ENCODE data around the gene MYCL. TPM values are rescaled to one million over a fixed set of nuclear protein-coding genes. Genes with fewer than 3 reads are reported as not detected.
"Not testable (repeated sequence)": the region's sequence is repeated elsewhere in the genome, so short reads cannot be mapped to it uniquely, and the experiment has no call there.

Gene MYCL
- total RNA-seq, 1 donor from 2014 or later: 0.44 TPM

- Histone ChIP-seq H3K27ac (replicated peaks) (peak overlapping the region; percentile 81), H3K9me3 (replicated peaks) (no peaks in the 10 kb centered on the region), H3K4me3 (no peak overlapping the region), H3K36me3 (no peaks in the 10 kb centered on the region), H3K4me1 (peaks cover 85% of the 10 kb centered on the region), H3K27me3 (ENCODE audit: low read depth) (no peaks in the 10 kb centered on the region)
- intact Hi-C loops (cut with micrococcal nuclease): no loop called here
- no peak for DNase-seq
- TF ChIP-seq CTCF (IDR thresholded peaks at IDR 0.05; ENCODE audit: borderline replicate concordance): no peak
Observed at GRCh38 chr1:39877980-39878956, 23.4 kb downstream of the MYCL start.

- Histone ChIP-seq H3K36me3 (no peaks in the 10 kb centered on the region), H3K27ac (replicated peaks) (peak overlapping the region; percentile 81), H3K4me1 (peaks cover 81% of the 10 kb centered on the region), H3K27me3 (ENCODE audit: low read depth) (no peaks in the 10 kb centered on the region), H3K9me3 (replicated peaks) (no peaks in the 10 kb centered on the region), H3K4me3 (no peak overlapping the region)
- DNase-seq: no peak
- intact Hi-C loops (cut with micrococcal nuclease): no loop called here
- TF ChIP-seq CTCF (IDR thresholded peaks at IDR 0.05; ENCODE audit: borderline replicate concordance): no peak
Observed at GRCh38 chr1:39877231-39877778, 24.4 kb downstream of the MYCL start.

- Histone ChIP-seq H3K36me3 (no peaks in the 10 kb centered on the region), H3K27me3 (ENCODE audit: low read depth) (no peaks in the 10 kb centered on the region), H3K9me3 (replicated peaks) (no peaks in the 10 kb centered on the region), H3K4me1 (peaks cover 81% of the 10 kb centered on the region), H3K4me3 (no peak overlapping the region), H3K27ac (replicated peaks) (peak overlapping the region; percentile 81)
- intact Hi-C loops (cut with micrococcal nuclease): no loop called here
- no peak for TF ChIP-seq CTCF (IDR thresholded peaks at IDR 0.05; ENCODE audit: borderline replicate concordance)
- no peak for DNase-seq
Observed at GRCh38 chr1:39876144-39876543, 25.6 kb downstream of the MYCL start.

- Histone ChIP-seq H3K27me3 (ENCODE audit: low read depth) (no peaks in the 10 kb centered on the region), H3K4me3 (no peak overlapping the region), H3K27ac (replicated peaks) (no peak overlapping the region), H3K4me1 (peaks cover 52% of the 10 kb centered on the region), H3K36me3 (no peaks in the 10 kb centered on the region), H3K9me3 (replicated peaks) (no peaks in the 10 kb centered on the region)
- TF ChIP-seq CTCF (IDR thresholded peaks at IDR 0.05; ENCODE audit: borderline replicate concordance): no peak
- DNase-seq: no peak
- intact Hi-C loops (cut with micrococcal nuclease): no loop called here
Observed at GRCh38 chr1:39872698-39873097, 29.0 kb downstream of the MYCL start.

GRCh38 chr1:39871796-39872195 lies 29.9 kb downstream of the MYCL start:
- Histone ChIP-seq H3K9me3 (replicated peaks) (no peaks in the 10 kb centered on the region), H3K4me1 (peaks cover 48% of the 10 kb centered on the region), H3K27me3 (ENCODE audit: low read depth) (no peaks in the 10 kb centered on the region), H3K4me3 (no peak overlapping the region), H3K27ac (replicated peaks) (no peak overlapping the region), H3K36me3 (no peaks in the 10 kb centered on the region)
- no peak for DNase-seq
- intact Hi-C loops (cut with micrococcal nuclease): no loop called here
- no peak for TF ChIP-seq CTCF (IDR thresholded peaks at IDR 0.05; ENCODE audit: borderline replicate concordance)

GRCh38 chr1:39871043-39871442 lies 30.7 kb downstream of the MYCL start:
- intact Hi-C loops (cut with micrococcal nuclease); DNase-seq; H3K9me3 ChIP-seq (replicated peaks): not testable (repeated sequence)

GRCh38 chr1:39869538-39870112 lies 32.1 kb downstream of the MYCL start:
- H3K36me3 ChIP-seq; H3K9me3 ChIP-seq (replicated peaks); DNase-seq; H3K27ac ChIP-seq (replicated peaks); H3K4me3 ChIP-seq; H3K27me3 ChIP-seq (ENCODE audit: low read depth); intact Hi-C loops (cut with micrococcal nuclease): not testable (repeated sequence)
- H3K4me1 ChIP-seq: peaks cover 32% of the 10 kb centered on the region

More at GRCh38 chr1:39871043-39871442, 30.7 kb downstream of the MYCL start:
- H3K27me3 ChIP-seq (ENCODE audit: low read depth); H3K27ac ChIP-seq (replicated peaks); H3K36me3 ChIP-seq; H3K4me3 ChIP-seq: not testable (repeated sequence)
- peaks cover 40% of the 10 kb centered on the region for H3K4me1 ChIP-seq
